ENCODE results near the gene N4BP2L2.

Gene N4BP2L2

GRCh38 chr13:32408296-32409000 is 130.1 kb downstream of the N4BP2L2 start:
- Histone ChIP-seq H3K4me1 (peaks cover 3% of the 10 kb centered on the region), H3K79me2 (no peaks in the 10 kb centered on the region), H2AFZ (no peak overlapping the region), H3K27ac (no peak overlapping the region), H3K9me3 (ENCODE audit: control insufficient read depth, low read length) (no peaks in the 10 kb centered on the region), H3K27me3 (ENCODE audit: control insufficient read depth, insufficient read depth, low read length) (no peaks in the 10 kb centered on the region), H3K4me2 (ENCODE audit: low read length) (no peak overlapping the region), H3K9ac (no peak overlapping the region), H3K4me3 (ENCODE audit: low read depth, low read length) (no peak overlapping the region), H3K36me3 (ENCODE audit: control insufficient read depth, insufficient read depth, low read length) (no peaks in the 10 kb centered on the region)
- TF ChIP-seq CTCF (IDR thresholded peaks at IDR 0.05): no peak

GRCh38 chr13:32407854-32408253 is 130.7 kb downstream of the N4BP2L2 start:
- Histone ChIP-seq H3K9me3 (ENCODE audit: control insufficient read depth, low read length) (no peaks in the 10 kb centered on the region), H3K4me2 (ENCODE audit: low read length) (no peak overlapping the region), H3K4me3 (ENCODE audit: low read depth, low read length) (no peak overlapping the region), H3K4me1 (peaks cover 3% of the 10 kb centered on the region), H3K27me3 (ENCODE audit: control insufficient read depth, insufficient read depth, low read length) (no peaks in the 10 kb centered on the region), H3K27ac (no peak overlapping the region), H3K9ac (no peak overlapping the region), H3K79me2 (no peaks in the 10 kb centered on the region), H3K36me3 (ENCODE audit: control insufficient read depth, insufficient read depth, low read length) (no peaks in the 10 kb centered on the region), H2AFZ (no peak overlapping the region)
- no peak for TF ChIP-seq CTCF (IDR thresholded peaks at IDR 0.05)

GRCh38 chr13:32403108-32403507 is 135.5 kb downstream of the N4BP2L2 start:
- Histone ChIP-seq H3K27me3 (ENCODE audit: control insufficient read depth, insufficient read depth, low read length) (no peaks in the 10 kb centered on the region), H3K4me3 (ENCODE audit: low read depth, low read length) (no peak overlapping the region), H3K36me3 (ENCODE audit: control insufficient read depth, insufficient read depth, low read length) (no peaks in the 10 kb centered on the region), H2AFZ (no peak overlapping the region), H3K9me3 (ENCODE audit: control insufficient read depth, low read length) (no peaks in the 10 kb centered on the region), H3K27ac (no peak overlapping the region), H3K4me2 (ENCODE audit: low read length) (no peak overlapping the region), H3K79me2 (no peaks in the 10 kb centered on the region), H3K4me1 (no peaks in the 10 kb centered on the region), H3K9ac (no peak overlapping the region)
- no peak for TF ChIP-seq CTCF (IDR thresholded peaks at IDR 0.05)

- TF ChIP-seq CTCF (IDR thresholded peaks at IDR 0.05): no peak
- no peaks in the 10 kb centered on the region for H3K4me1 ChIP-seq
Measured at GRCh38 chr13:32391101-32391619, 147.4 kb downstream of the N4BP2L2 start.

GRCh38 chr13:32390484-32390883 is 148.1 kb downstream of the N4BP2L2 start:
- Histone ChIP-seq H3K79me2 (no peaks in the 10 kb centered on the region), H3K9ac (no peak overlapping the region), H3K4me1 (no peaks in the 10 kb centered on the region), H3K36me3 (ENCODE audit: control insufficient read depth, insufficient read depth, low read length) (no peaks in the 10 kb centered on the region), H3K9me3 (ENCODE audit: control insufficient read depth, low read length) (no peaks in the 10 kb centered on the region), H3K27me3 (ENCODE audit: control insufficient read depth, insufficient read depth, low read length) (no peaks in the 10 kb centered on the region), H3K4me2 (ENCODE audit: low read length) (no peak overlapping the region), H2AFZ (no peak overlapping the region), H3K27ac (no peak overlapping the region), H3K4me3 (ENCODE audit: low read depth, low read length) (no peak overlapping the region)
- TF ChIP-seq CTCF (IDR thresholded peaks at IDR 0.05): no peak

More at GRCh38 chr13:32391101-32391619, 147.4 kb downstream of the N4BP2L2 start:
- Histone ChIP-seq H3K9ac (no peak overlapping the region), H3K4me2 (ENCODE audit: low read length) (no peak overlapping the region), H3K4me3 (ENCODE audit: low read depth, low read length) (no peak overlapping the region), H2AFZ (no peak overlapping the region), H3K36me3 (ENCODE audit: control insufficient read depth, insufficient read depth, low read length) (no peaks in the 10 kb centered on the region), H3K27me3 (ENCODE audit: control insufficient read depth, insufficient read depth, low read length) (no peaks in the 10 kb centered on the region), H3K79me2 (no peaks in the 10 kb centered on the region), H3K27ac (no peak overlapping the region), H3K9me3 (ENCODE audit: control insufficient read depth, low read length) (no peaks in the 10 kb centered on the region)
